ENCODE measurements around the gene L1CAM.

Gene L1CAM

GRCh38 chrX:153845195-153845594, 40.8 kb downstream of the L1CAM start:
- Histone ChIP-seq H3K27me3 (ENCODE audit: control insufficient read depth in 1 of 2, insufficient read depth in 1 of 2, low read length in 2 of 2) (peaks cover 9 to 77% of the 10 kb centered on the region in 2 experiments), H3K79me1 (replicated peaks; ENCODE audit: low read length, poor library complexity, severe bottlenecking) (no peaks in the 10 kb centered on the region), H3K27ac (ENCODE audit: low read length, poor library complexity, severe bottlenecking) (no peak overlapping the region), H2AFZ (ENCODE audit: low read depth, low read length) (no peak overlapping the region), H3K9ac (ENCODE audit: low read length) (no peak overlapping the region), H3K14ac (ENCODE audit: low read length in 2 of 2) (no peak overlapping the region), H3K36me3 (ENCODE audit: control insufficient read depth in 1 of 2, insufficient read depth in 2 of 2, low read depth in 1 of 2, low read length in 2 of 2) (no peaks in the 10 kb centered on the region), H2BK120ac (ENCODE audit: low read depth, low read length) (no peak overlapping the region), H2BK12ac (ENCODE audit: low read length in 2 of 2) (no peak overlapping the region), H4K8ac (ENCODE audit: low read length) (no peak overlapping the region), H3K4me2 (ENCODE audit: low read length, poor library complexity, severe bottlenecking) (no peak overlapping the region), H2BK5ac (ENCODE audit: low read depth, low read length, poor library complexity, severe bottlenecking) (no peak overlapping the region), H3K9me3 (ENCODE audit: control insufficient read depth, low read length) (peaks cover 3% of the 10 kb centered on the region), H3K18ac (ENCODE audit: low read depth in 1 of 2, low read length in 2 of 2) (no peak overlapping the region), H2AK5ac (ENCODE audit: low read length, severe bottlenecking) (no peak overlapping the region), H3K4ac (ENCODE audit: low read depth in 1 of 2, low read length in 2 of 2) (no peak overlapping the region), H3K4me3 (ENCODE audit: insufficient read depth in 1 of 2, low read depth in 1 of 2, low read length in 2 of 2) (no peak overlapping the region), H2BK15ac (ENCODE audit: low read depth, poor library complexity, severe bottlenecking) (no peak overlapping the region), H3K23ac (ENCODE audit: low read length in 2 of 2) (no peak overlapping the region), H3K4me1 (ENCODE audit: control insufficient read depth, insufficient read depth, low read depth, low read length) (no peaks in the 10 kb centered on the region), H4K91ac (ENCODE audit: low read length) (no peak overlapping the region)
- no peak for DNase-seq
- 53% methylated on average over 5 of the region's 6 CpGs for WGBS

GRCh38 chrX:153844509-153845082, 41.4 kb downstream of the L1CAM start:
- Histone ChIP-seq H3K4ac (ENCODE audit: low read depth in 1 of 2, low read length in 2 of 2) (no peak overlapping the region), H3K23ac (ENCODE audit: low read length in 2 of 2) (no peak overlapping the region), H3K4me1 (ENCODE audit: control insufficient read depth, insufficient read depth, low read depth, low read length) (no peaks in the 10 kb centered on the region), H2AFZ (ENCODE audit: low read depth, low read length) (no peak overlapping the region), H2BK12ac (ENCODE audit: low read length in 2 of 2) (no peak overlapping the region), H3K4me2 (ENCODE audit: low read length, poor library complexity, severe bottlenecking) (no peak overlapping the region), H2BK5ac (ENCODE audit: low read depth, low read length, poor library complexity, severe bottlenecking) (no peak overlapping the region), H3K18ac (ENCODE audit: low read depth in 1 of 2, low read length in 2 of 2) (no peak overlapping the region), H3K79me1 (replicated peaks; ENCODE audit: low read length, poor library complexity, severe bottlenecking) (no peaks in the 10 kb centered on the region), H3K27me3 (ENCODE audit: control insufficient read depth in 1 of 2, insufficient read depth in 1 of 2, low read length in 2 of 2) (peaks cover 9 to 78% of the 10 kb centered on the region in 2 experiments), H4K8ac (ENCODE audit: low read length) (no peak overlapping the region), H4K91ac (ENCODE audit: low read length) (no peak overlapping the region), H3K4me3 (ENCODE audit: insufficient read depth in 1 of 2, low read depth in 1 of 2, low read length in 2 of 2) (no peak overlapping the region), H2BK120ac (ENCODE audit: low read depth, low read length) (no peak overlapping the region), H3K36me3 (ENCODE audit: control insufficient read depth in 1 of 2, insufficient read depth in 2 of 2, low read depth in 1 of 2, low read length in 2 of 2) (no peaks in the 10 kb centered on the region), H3K9ac (ENCODE audit: low read length) (no peak overlapping the region), H3K9me3 (ENCODE audit: control insufficient read depth, low read length) (peaks cover 3% of the 10 kb centered on the region), H3K14ac (ENCODE audit: low read length in 2 of 2) (no peak overlapping the region), H2AK5ac (ENCODE audit: low read length, severe bottlenecking) (no peak overlapping the region), H3K27ac (ENCODE audit: low read length, poor library complexity, severe bottlenecking) (no peak overlapping the region), H2BK15ac (ENCODE audit: low read depth, poor library complexity, severe bottlenecking) (no peak overlapping the region)
- no peak for DNase-seq
- WGBS, result 19% methylated on average over 5 of the region's 6 CpGs

DNA sequence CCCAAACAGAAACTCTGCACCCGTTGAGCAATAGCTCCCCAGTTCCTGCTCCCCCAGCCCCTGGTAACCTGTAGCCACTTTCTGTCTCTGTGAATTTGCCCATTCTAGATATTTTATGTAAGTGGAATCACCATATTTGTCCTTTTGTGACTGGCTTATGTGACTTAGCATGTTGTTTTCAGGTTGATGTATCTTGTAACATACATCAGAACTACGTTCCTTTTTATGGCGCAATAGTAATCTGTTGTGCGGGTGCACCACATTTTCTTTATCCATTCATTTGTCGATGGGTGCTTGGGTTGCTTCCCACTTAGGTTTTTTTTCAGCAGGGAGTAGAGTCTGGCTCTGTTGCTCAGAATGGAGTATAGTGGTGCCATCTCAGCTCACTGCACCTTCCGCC, 49.1 kb downstream of the L1CAM start:
- Histone ChIP-seq H3K4me3 (ENCODE audit: insufficient read depth in 1 of 2, low read depth in 1 of 2, low read length in 2 of 2) (no peak overlapping the region), H2AFZ (ENCODE audit: low read depth, low read length) (no peak overlapping the region), H4K8ac (ENCODE audit: low read length) (no peak overlapping the region), H3K79me1 (replicated peaks; ENCODE audit: low read length, poor library complexity, severe bottlenecking) (no peaks in the 10 kb centered on the region), H3K23ac (ENCODE audit: low read length in 2 of 2) (no peak overlapping the region), H2BK5ac (ENCODE audit: low read depth, low read length, poor library complexity, severe bottlenecking) (no peak overlapping the region), H4K91ac (ENCODE audit: low read length) (no peak overlapping the region), H3K27ac (ENCODE audit: low read length, poor library complexity, severe bottlenecking) (no peak overlapping the region), H2BK12ac (ENCODE audit: low read length in 2 of 2) (no peak overlapping the region), H3K36me3 (ENCODE audit: control insufficient read depth in 1 of 2, insufficient read depth in 2 of 2, low read depth in 1 of 2, low read length in 2 of 2) (no peaks in the 10 kb centered on the region), H2BK15ac (ENCODE audit: low read depth, poor library complexity, severe bottlenecking) (no peak overlapping the region), H3K9ac (ENCODE audit: low read length) (no peak overlapping the region), H2BK120ac (ENCODE audit: low read depth, low read length) (no peak overlapping the region), H3K4me2 (ENCODE audit: low read length, poor library complexity, severe bottlenecking) (no peak overlapping the region), H2AK5ac (ENCODE audit: low read length, severe bottlenecking) (no peak overlapping the region), H3K9me3 (ENCODE audit: control insufficient read depth, low read length) (peaks cover 4% of the 10 kb centered on the region), H3K18ac (ENCODE audit: low read depth in 1 of 2, low read length in 2 of 2) (no peak overlapping the region), H3K4me1 (ENCODE audit: control insufficient read depth, insufficient read depth, low read depth, low read length) (no peaks in the 10 kb centered on the region), H3K27me3 (ENCODE audit: control insufficient read depth in 1 of 2, insufficient read depth in 1 of 2, low read length in 2 of 2) (peaks cover 17 to 77% of the 10 kb centered on the region in 2 experiments), H3K14ac (ENCODE audit: low read length in 2 of 2) (no peak overlapping the region), H3K4ac (ENCODE audit: low read depth in 1 of 2, low read length in 2 of 2) (no peak overlapping the region)
- WGBS, result 85% methylated on average over 2 of the region's 6 CpGs
- DNase-seq, result no peak

GRCh38 chrX:153832728-153833127, 53.2 kb downstream of the L1CAM start:
- H2AK5ac ChIP-seq (ENCODE audit: low read length, severe bottlenecking), result no peak overlapping the region
- no peak overlapping the region for H2BK120ac ChIP-seq (ENCODE audit: low read depth, low read length)
- H3K9ac ChIP-seq (ENCODE audit: low read length), result no peak overlapping the region
- no peak for DNase-seq
- H2AFZ ChIP-seq (ENCODE audit: low read depth, low read length), result no peak overlapping the region
- H3K36me3 ChIP-seq (ENCODE audit: control insufficient read depth in 1 of 2, insufficient read depth in 2 of 2, low read depth in 1 of 2, low read length in 2 of 2), result no peaks in the 10 kb centered on the region
- H3K18ac ChIP-seq (ENCODE audit: low read depth in 1 of 2, low read length in 2 of 2), result no peak overlapping the region
- H4K8ac ChIP-seq (ENCODE audit: low read length), result no peak overlapping the region
- H3K4me3 ChIP-seq (ENCODE audit: insufficient read depth in 1 of 2, low read depth in 1 of 2, low read length in 2 of 2), result no peak overlapping the region
- 78% methylated on average over 10 of the region's 10 CpGs for WGBS
- H3K79me1 ChIP-seq (replicated peaks; ENCODE audit: low read length, poor library complexity, severe bottlenecking), result no peaks in the 10 kb centered on the region
- no peak overlapping the region for H2BK5ac ChIP-seq (ENCODE audit: low read depth, low read length, poor library complexity, severe bottlenecking)
- no peak overlapping the region for H2BK12ac ChIP-seq (ENCODE audit: low read length in 2 of 2)
- H3K4ac ChIP-seq (ENCODE audit: low read depth in 1 of 2, low read length in 2 of 2), result no peak overlapping the region
- H3K27me3 ChIP-seq (ENCODE audit: control insufficient read depth in 1 of 2, insufficient read depth in 1 of 2, low read length in 2 of 2), result peaks cover 41 to 67% of the 10 kb centered on the region in 2 experiments
- H3K23ac ChIP-seq (ENCODE audit: low read length in 2 of 2), result no peak overlapping the region
- H3K9me3 ChIP-seq (ENCODE audit: control insufficient read depth, low read length), result peaks cover 8% of the 10 kb centered on the region
- H3K14ac ChIP-seq (ENCODE audit: low read length in 2 of 2), result no peak overlapping the region
- H3K4me1 ChIP-seq (ENCODE audit: control insufficient read depth, insufficient read depth, low read depth, low read length), result peaks cover 18% of the 10 kb centered on the region
- no peak overlapping the region for H4K91ac ChIP-seq (ENCODE audit: low read length)
- no peak overlapping the region for H3K4me2 ChIP-seq (ENCODE audit: low read length, poor library complexity, severe bottlenecking)
- no peak overlapping the region for H3K27ac ChIP-seq (ENCODE audit: low read length, poor library complexity, severe bottlenecking)
- no peak overlapping the region for H2BK15ac ChIP-seq (ENCODE audit: low read depth, poor library complexity, severe bottlenecking)
